ENCODE data around the gene GFY. TPM values are rescaled to one million over a fixed set of nuclear protein-coding genes. Genes with fewer than 3 reads are reported as not detected.

GFY gene
- total and polyA plus RNA-seq, 10 of the 15 experiments (the other 5 are each of a cell fraction or from before 2014, with no cell fraction given): 0.05 TPM; not detected in 9

GRCh38 chr19:49380391-49380790, 44.8 kb upstream of the GFY start (continued):
- TF ChIP-seq CUX1 (IDR thresholded peaks at IDR 0.05; ENCODE audit: insufficient replicate concordance, low read depth, low read length): no peak
- no peak for TF ChIP-seq RELA (IDR thresholded peaks at IDR 0.05; ENCODE audit: borderline replicate concordance, partially characterized antibody)
- no peak for TF ChIP-seq SMAD5 (IDR thresholded peaks at IDR 0.05; ENCODE audit: low read depth)
- no peak for TF ChIP-seq SMAD1 (IDR thresholded peaks at IDR 0.05; ENCODE audit: low read depth, partially characterized antibody)
- no peak for TF ChIP-seq IKZF2 (IDR thresholded peaks at IDR 0.05)
- TF ChIP-seq ZBTB11 (CRISPR knock-in tag; IDR thresholded peaks at IDR 0.05): no peak

Measured in GM12878 (cell line).